Fibroblast of the conjunctiva (primary cell): Measurements from ENCODE around the gene DNAL4.

Experiments
- DNase-seq: peaks from one replicate; pipeline ENCODE4 v3.0.0-alpha.2; 2010; ENCODE audit warnings: low read depth

DNAL4 gene

GRCh38 chr22:38758276-38758945 is 35.5 kb downstream of the DNAL4 start:
- DNase-seq = no peak

- no peak for DNase-seq
Measured at GRCh38 chr22:38757464-38757757, 36.5 kb downstream of the DNAL4 start.

GRCh38 chr22:38756711-38757463 is 37.1 kb downstream of the DNAL4 start:
- no peak for DNase-seq

- peak; percentile 72 for DNase-seq
Measured at GRCh38 chr22:38755911-38756532, 37.9 kb downstream of the DNAL4 start, which contains the start of gene SUN2. SUN2 (minus strand) TSS chr22:38755998; CDS start chr22:38752628, 3,370 bp downstream.

GRCh38 chr22:38755155-38755910 is 38.6 kb downstream of the DNAL4 start:
- peak; percentile 70 for DNase-seq

GRCh38 chr22:38754751-38755154 is 39.2 kb downstream of the DNAL4 start:
- DNase-seq = no peak

GRCh38 chr22:38753948-38754750 is 39.8 kb downstream of the DNAL4 start:
- peak; percentile 39 for DNase-seq

GRCh38 chr22:38751422-38752346 is 42.3 kb downstream of the DNAL4 start:
- DNase-seq = no peak

- DNase-seq = no peak
Measured at GRCh38 chr22:38751066-38751421, 42.9 kb downstream of the DNAL4 start.

GRCh38 chr22:38750638-38751037 is 43.3 kb downstream of the DNAL4 start:
- DNase-seq = no peak

GRCh38 chr22:38750104-38750503 is 43.8 kb downstream of the DNAL4 start:
- DNase-seq = no peak

GRCh38 chr22:38748487-38749136 is 45.3 kb downstream of the DNAL4 start:
- no peak for DNase-seq

GRCh38 chr22:38745676-38746460 is 48.1 kb downstream of the DNAL4 start:
- no peak for DNase-seq

- no peak for DNase-seq
Measured at GRCh38 chr22:38744981-38745380, 49.0 kb downstream of the DNAL4 start.

- DNase-seq = no peak
Measured at GRCh38 chr22:38742176-38742942, 51.6 kb downstream of the DNAL4 start.

GRCh38 chr22:38741576-38741975 is 52.4 kb downstream of the DNAL4 start:
- no peak for DNase-seq

GRCh38 chr22:38741166-38741565 is 52.8 kb downstream of the DNAL4 start:
- no peak for DNase-seq

- no peak for DNase-seq
Measured at GRCh38 chr22:38740754-38741153, 53.2 kb downstream of the DNAL4 start.
